ENCODE measurements around the gene ADTRP. TPM values are rescaled to one million over a fixed set of nuclear protein-coding genes. Genes with fewer than 3 reads are reported as not detected.
"Not testable (repeated sequence)": the region's sequence is repeated elsewhere in the genome, so short reads cannot be mapped to it uniquely, and the experiment has no call there.

ADTRP gene
- total RNA-seq, 4 donors from 2014 or later, result 0.23 to 0.72 (median 0.67) TPM; not detected in 1

GRCh38 chr6:11805259-11806053 is 26.9 kb upstream of the ADTRP start:
- peaks cover 0 to 11% (median 8%) of the 10 kb centered on the region in 3 donors for H3K4me1 ChIP-seq
- no peak for TF ChIP-seq EP300 (IDR thresholded peaks at IDR 0.05)
- TF ChIP-seq POLR2AphosphoS5 (IDR thresholded peaks at IDR 0.05), result no peak
- no peaks in the 10 kb centered on the region for H3K36me3 ChIP-seq
- H3K4me3 ChIP-seq, result no peak overlapping the region
- ATAC-seq, result no peak
- no peaks in the 10 kb centered on the region for H3K27me3 ChIP-seq
- no peaks in the 10 kb centered on the region for H3K9me3 ChIP-seq
- WGBS, 2 donors (ENCODE audit: low coverage in 1 of 2), result 83 to 91% methylated on average over 1 to 12 of the region's 13 CpGs
- H3K27ac ChIP-seq, result no peak overlapping the region

- no peaks in the 10 kb centered on the region for H3K27me3 ChIP-seq
- H3K4me1 ChIP-seq, result peaks cover 0 to 4% (median 2%) of the 10 kb centered on the region in 3 donors
- 50 to 87% methylated on average over 1 to 3 of the region's 3 CpGs for WGBS, 2 donors (ENCODE audit: low coverage in 1 of 2)
- no peak overlapping the region for H3K27ac ChIP-seq
- no peaks in the 10 kb centered on the region for H3K36me3 ChIP-seq
- ATAC-seq, result no peak
- H3K9me3 ChIP-seq, result no peaks in the 10 kb centered on the region
- no peak overlapping the region for H3K4me3 ChIP-seq
- no peak for TF ChIP-seq POLR2AphosphoS5 (IDR thresholded peaks at IDR 0.05)
- TF ChIP-seq POLR2A (IDR thresholded peaks at IDR 0.05), result no peak
- no peak for TF ChIP-seq EP300 (IDR thresholded peaks at IDR 0.05)
- no peak for TF ChIP-seq CTCF (IDR thresholded peaks at IDR 0.05)
These were observed 26.1 kb upstream of the ADTRP start for GRCh38 chr6:11804701-11805100.

- Histone ChIP-seq H3K9me3 (no peaks in the 10 kb centered on the region), H3K27ac (no peak overlapping the region), H3K4me1 (no peaks in the 10 kb centered on the region), H3K36me3 (no peaks in the 10 kb centered on the region), H3K4me3 (no peak overlapping the region), H3K27me3 (no peaks in the 10 kb centered on the region)
- TF ChIP-seq POLR2A (IDR thresholded peaks at IDR 0.05) (no peak), EP300 (IDR thresholded peaks at IDR 0.05) (no peak), POLR2AphosphoS5 (IDR thresholded peaks at IDR 0.05) (no peak)
- 83 to 97% methylated on average over 3 to 5 of the region's 6 CpGs for WGBS, 2 donors (ENCODE audit: low coverage in 1 of 2)
- no peak for ATAC-seq
These were observed 25.5 kb upstream of the ADTRP start for GRCh38 chr6:11804135-11804534.

- no peak for TF ChIP-seq POLR2AphosphoS5 (IDR thresholded peaks at IDR 0.05)
- no peak for TF ChIP-seq POLR2A (IDR thresholded peaks at IDR 0.05)
- TF ChIP-seq CTCF (IDR thresholded peaks at IDR 0.05), result no peak
- no peak for TF ChIP-seq EP300 (IDR thresholded peaks at IDR 0.05)
- Histone ChIP-seq H3K4me1 (no peaks in the 10 kb centered on the region), H3K4me3 (no peak overlapping the region), H3K36me3 (no peaks in the 10 kb centered on the region), H3K9me3 (no peaks in the 10 kb centered on the region), H3K27me3 (no peaks in the 10 kb centered on the region), H3K27ac (no peak overlapping the region)
- WGBS, 2 donors (ENCODE audit: low coverage in 1 of 2), result 60 to 93% methylated on average over 2 of the region's 2 CpGs
- ATAC-seq, result no peak
These were observed 25.0 kb upstream of the ADTRP start for GRCh38 chr6:11803591-11803971.

- H3K9me3 ChIP-seq, result no peaks in the 10 kb centered on the region
- H3K4me1 ChIP-seq, result no peaks in the 10 kb centered on the region
- no peaks in the 10 kb centered on the region for H3K27me3 ChIP-seq
- no peak for ATAC-seq
- H3K27ac ChIP-seq, result no peak overlapping the region
- 86 to 88% methylated on average over 5 to 6 of the region's 6 CpGs for WGBS, 2 donors (ENCODE audit: low coverage in 1 of 2)
- no peaks in the 10 kb centered on the region for H3K36me3 ChIP-seq
- no peak overlapping the region for H3K4me3 ChIP-seq
- TF ChIP-seq CTCF (IDR thresholded peaks at IDR 0.05) (no peak), EP300 (IDR thresholded peaks at IDR 0.05) (no peak)
These were observed 24.4 kb upstream of the ADTRP start for GRCh38 chr6:11802886-11803590.

GRCh38 chr6:11800531-11800930 is 21.9 kb upstream of the ADTRP start:
- not testable (repeated sequence) for H3K27me3 ChIP-seq, ATAC-seq, H3K4me3 ChIP-seq, H3K36me3 ChIP-seq, H3K4me1 ChIP-seq, H3K27ac ChIP-seq, H3K9me3 ChIP-seq
- 80% methylated on average over 1 of the region's 1 CpG; no CpG with 5 or more reads in 1 of the 2 donors for WGBS, 2 donors (ENCODE audit: low coverage in 1 of 2)
